Stimulated activated CD4-positive, alpha-beta T cell treated with anti-CD3 and anti-CD28 coated beads, Interleukin-15, amount 100 ng/mL, for 48 hours (primary cell): Measurements from ENCODE around the gene BRMS1.

Experiments used
- DNase-seq, 2 donors: peaks; one replicate each; pipeline ENCODE4 v3.0.0-alpha.2; 2020; ENCODE audit warnings: low read depth in 2 of 2

Gene BRMS1

GRCh38 chr11:66336234-66337102, 8.4 kb downstream of the BRMS1 start, which contains the start of gene RIN1:
Gene RIN1, minus strand, starts transcription at chr11:66336434. Its CDS starts 32 bp downstream, at chr11:66336402.
- DNase-seq = peak in 1 of 2 donors; percentile 63

DNA sequence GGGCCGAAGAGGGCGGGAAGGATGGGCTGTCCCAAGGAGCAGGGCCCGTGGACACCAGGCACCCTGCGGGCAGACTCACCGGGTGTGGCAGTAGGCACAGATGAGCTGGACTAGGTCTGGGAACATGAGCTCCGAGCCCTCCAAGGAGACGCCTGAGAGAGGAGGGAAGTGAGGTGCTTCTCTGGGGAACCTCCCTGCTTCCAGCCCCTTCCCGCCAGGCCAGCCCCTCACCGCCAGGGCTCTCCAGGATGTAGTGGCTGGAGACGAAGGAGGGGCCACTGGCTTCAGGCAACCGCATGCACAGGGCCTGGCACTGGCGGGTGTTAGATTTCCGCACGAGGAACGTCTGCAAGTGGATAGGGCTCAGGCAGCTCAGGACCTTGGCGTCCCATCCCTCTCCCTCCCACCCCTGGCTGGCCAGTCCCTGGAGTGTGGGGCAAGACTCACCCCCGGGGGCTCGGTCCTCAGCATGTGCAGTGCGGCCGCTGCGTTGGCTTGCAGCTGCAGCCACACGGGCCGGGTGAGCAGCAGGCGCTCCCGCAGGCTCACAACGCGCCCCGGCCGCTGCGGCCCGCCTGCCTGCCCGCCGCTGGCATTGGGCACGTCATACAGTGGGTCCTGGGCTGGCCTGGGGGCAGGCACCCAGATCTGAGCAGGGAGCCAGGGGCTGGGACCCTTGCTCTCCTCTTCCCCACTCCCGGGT, 9.2 kb downstream of the BRMS1 start:
- no peak for DNase-seq

DNA sequence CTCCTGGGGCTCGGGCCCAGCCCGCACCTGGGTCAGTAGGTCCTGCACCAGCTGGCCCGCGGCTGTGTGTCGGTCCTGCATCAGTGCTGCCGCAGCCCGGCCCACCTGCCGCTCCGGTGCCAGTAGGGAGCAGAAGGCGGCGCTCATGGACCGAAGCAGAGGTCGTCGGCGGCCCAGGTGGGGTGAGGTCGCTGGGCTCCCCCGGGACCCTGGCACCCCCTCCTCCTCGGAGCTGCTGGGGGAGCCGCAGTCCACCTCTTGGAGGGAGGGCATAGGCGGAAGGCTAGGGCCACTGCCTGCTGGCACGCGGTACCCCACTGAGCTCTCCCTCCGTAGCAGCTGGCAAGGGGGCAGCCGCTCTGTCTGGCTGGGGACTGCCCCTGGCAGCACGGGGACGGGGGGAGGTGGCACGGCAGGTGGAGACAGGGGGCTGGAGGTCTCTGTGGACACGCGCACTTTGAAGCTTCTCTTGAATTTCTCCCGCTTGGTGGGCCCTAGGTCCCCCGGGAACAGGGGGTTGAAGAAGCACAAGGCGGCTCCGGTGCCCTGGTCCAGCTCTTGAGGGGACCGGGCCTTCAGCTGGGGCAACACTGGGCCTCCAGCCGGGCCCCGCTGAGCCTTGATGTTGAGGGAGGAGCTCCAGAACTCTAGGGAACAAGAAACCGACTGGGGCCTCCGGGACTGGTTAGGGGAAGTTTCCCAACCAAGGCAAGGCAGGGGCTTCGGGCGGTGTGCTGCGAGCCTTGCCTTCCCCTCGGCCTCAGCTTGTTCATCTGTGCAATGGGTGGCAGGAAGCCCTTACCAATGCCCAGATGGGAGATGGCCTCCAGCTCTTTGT, 10.1 kb downstream of the BRMS1 start:
- no peak for DNase-seq

DNA sequence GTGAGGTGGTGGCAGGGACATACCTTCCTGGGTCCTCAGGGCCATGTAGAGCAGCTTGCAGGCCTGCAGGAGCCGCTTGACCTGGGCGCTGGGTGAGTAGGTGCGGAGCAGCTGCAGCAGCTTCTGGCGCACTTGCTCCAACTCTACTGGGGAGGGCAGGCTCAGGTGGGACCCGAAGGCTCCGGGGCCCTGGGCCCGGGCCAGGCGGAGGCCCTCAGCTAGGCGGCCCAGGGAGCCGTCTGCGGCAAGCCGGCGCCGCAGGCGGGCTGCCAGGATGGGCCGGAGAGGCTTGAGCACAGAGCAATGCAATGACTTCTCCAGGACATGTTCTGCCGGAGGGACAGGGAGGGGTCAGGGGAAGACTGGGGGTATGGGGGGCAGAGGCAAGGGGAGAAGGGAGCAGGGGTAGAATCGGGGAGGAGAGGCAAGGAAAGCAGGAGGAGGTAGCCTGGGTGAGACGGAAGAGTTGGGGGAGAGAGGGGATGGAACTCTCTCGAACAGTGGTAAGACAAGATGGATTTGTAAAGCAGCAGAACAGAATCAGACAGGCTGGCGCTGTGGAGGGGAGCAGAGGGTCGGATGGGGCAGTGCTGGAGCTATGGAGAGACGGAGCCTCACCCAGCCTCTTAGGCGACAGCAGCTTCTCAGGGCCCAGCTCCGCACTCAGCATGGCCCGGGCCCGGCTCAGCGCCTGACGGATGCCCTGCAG, 10.9 kb downstream of the BRMS1 start:
- no peak for DNase-seq

- no peak for DNase-seq
Observed at GRCh38 chr11:66333220-66333877, 11.6 kb downstream of the BRMS1 start.

GRCh38 chr11:66332371-66333219, 12.3 kb downstream of the BRMS1 start:
- DNase-seq = no peak

GRCh38 chr11:66331542-66332370, 13.1 kb downstream of the BRMS1 start:
- DNase-seq = no peak

DNA sequence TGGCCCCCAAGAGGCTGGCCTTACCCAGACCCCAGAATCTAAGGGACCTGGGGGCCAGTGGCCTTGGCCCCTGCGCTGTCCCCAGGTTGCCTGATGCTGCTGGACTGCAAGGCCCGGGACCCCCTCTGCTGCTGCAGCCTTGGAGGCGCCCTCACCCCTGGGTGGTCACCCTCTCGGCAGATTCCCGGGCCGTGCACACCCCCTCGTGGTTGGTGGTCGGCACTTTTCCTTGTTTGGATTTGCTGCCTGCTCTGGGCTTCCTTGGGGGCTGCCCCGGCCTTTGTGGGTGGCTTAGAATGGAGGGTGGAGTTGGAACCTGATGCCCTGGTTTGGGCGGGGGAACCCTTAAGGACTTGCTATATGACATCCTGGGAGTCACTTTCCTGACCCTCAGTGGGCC, 14.0 kb downstream of the BRMS1 start:
- DNase-seq = no peak

GRCh38 chr11:66329165-66329673, 15.7 kb downstream of the BRMS1 start:
- DNase-seq = no peak

DNA sequence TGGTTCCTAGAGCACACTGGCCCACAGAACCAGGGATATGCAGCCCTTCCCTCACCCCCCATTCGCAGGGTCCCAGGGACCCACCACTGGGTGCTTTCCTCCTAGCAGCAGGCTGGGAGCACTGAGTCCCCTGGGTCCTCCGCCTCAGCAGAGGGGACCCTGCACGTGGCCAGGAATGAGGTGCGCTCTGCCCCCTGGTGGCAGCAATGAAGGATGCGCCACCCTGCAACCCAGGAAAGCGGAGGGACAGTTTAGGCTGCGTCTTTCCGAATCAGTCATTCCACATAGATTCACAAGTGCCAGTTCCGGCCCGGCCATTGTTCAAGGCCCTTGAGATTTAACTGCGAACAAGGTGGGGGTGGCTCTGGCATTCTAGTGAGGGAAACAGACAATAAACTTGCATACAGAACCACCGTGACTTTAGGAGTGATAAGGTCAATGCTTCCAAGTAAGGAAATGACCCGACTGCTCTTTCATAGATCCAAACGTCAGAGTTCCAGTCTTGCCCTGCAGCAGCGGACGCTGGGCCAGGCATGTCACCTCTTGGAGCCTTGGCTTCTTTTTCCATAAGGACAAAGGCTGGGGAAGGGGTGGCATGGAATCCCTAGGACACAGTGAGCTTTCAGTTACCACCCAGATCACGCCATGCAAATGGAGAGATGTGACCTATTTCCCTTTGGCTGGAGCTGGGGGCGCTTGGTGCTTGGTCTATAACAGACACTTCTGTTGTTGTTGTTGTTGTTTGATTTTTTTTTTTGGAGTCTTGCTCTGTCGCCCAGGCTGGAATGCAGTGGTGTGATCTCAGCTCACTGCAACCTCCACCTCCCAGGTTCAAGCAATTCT, 16.4 kb downstream of the BRMS1 start:
- peak; percentile 73 to 79 for DNase-seq

DNA sequence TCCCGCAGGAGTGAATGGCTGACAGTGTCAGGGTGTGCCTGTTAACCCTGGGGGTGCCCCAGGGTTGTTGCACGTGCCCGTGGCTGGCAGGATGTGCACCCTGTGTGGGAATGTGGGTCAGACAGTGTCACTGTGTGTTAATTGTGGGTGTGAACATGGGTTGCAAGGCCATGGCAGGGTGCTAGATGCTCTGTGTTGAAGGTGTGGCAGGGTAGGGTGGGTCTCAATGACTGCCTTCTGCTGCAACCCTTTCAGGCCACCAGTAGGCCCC, 16.9 kb downstream of the BRMS1 start:
- no peak for DNase-seq

GRCh38 chr11:66327171-66328030, 17.5 kb downstream of the BRMS1 start:
- DNase-seq = no peak

DNA sequence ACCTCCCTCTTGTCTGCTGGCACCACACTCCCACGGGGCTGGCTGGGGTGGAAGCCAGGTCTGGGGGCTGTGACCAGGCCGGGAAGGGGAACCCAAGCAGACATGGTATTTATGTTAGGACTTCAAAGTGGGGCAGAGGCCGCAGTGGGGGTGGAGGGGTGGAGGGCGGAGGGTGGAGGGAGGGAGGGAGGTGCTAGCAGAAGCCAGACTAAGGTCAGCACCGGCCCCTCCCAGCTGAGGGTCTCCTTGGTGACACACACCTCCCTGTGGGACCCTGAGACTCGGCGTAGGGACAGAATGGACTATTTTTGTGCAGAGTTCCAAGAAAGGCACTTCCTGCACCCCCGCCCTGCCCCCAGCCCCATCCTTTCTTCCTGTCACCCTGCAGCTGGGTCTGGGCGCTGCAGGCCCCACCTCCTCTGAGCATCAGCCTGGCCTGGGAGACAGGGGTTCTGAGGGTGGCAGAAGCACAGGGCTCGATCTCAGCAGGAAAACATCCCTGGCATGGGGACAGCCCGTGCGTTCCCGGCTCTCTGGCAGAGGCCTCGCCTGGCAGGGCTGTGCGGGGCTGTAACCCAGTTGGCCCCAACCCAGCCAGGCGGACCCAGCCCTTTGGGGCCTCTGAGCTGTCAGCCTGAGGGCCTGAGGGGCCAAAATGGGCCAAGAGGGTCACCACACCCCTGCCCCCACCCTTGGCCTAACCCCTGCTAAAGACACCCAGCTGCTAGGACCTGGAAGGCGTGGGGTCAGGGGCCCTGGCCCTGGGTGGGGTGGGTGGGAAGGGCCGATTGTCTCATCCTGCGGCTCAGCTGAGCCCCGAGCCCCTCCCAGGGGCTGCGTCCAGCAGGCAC, 18.4 kb downstream of the BRMS1 start:
- no peak for DNase-seq

GRCh38 chr11:66325263-66325671, 19.6 kb downstream of the BRMS1 start:
- no peak for DNase-seq

DNA sequence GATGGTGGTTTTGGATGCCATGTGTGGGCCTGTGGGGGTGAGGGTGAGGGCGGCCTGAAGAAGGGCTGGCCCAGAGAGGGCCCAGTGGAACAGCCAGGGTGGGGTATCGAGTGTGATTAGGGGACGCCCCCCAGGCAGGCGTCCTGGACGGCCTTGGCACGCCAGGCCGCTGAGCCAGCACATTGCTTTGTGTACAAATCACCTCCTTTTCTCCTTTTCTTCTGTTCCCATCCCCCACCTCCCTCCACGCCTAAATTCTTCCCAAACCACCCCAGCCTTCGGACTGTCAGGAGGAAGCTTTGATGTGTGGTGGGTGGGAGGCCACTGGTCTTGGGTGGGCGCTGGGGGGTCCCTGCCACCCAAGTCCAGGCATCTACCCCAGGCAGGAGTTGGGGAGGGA, 20.2 kb downstream of the BRMS1 start:
- no peak for DNase-seq

GRCh38 chr11:66323684-66324083, 21.2 kb downstream of the BRMS1 start:
- no peak for DNase-seq
